GM18873 (cell line): Measurements from ENCODE around the gene OSBPL6.
A peak's percentile ranks its signal among the peaks of the same experiment; 100 is the strongest.
"Not testable (repeated sequence)": the region's sequence is repeated elsewhere in the genome, so short reads cannot be mapped to it uniquely, and the experiment has no call there.

Experiments used
- ATAC-seq: cut with Tn5 transposase; IDR thresholded peaks from one replicate; pipeline ENCODE4 v1.9.1; 2021; ENCODE audit warnings: mild to moderate bottlenecking, moderate library complexity, moderate number of reproducible peaks; ENCODE audit not compliant: unreplicated experiment, low FRiP score

Gene OSBPL6

DNA sequence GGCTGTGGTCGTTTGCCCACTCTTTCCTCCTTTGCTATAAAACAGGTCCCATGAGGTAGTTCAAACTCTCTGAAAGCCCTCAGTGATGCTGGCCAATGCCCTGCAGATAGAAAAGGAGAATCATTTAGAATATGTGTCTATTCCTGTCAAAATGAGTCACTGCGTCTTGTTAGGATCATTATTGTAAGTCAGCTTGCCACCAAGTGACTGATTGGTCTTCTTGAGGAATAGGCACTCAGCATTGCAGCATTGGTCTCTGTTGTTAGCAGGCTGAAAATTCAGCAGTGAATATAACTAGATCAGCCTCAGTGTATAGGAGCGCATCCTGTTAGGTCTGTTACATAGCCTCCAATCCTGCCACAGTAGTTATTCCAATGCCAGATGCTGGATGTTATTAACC is 227.8 kb downstream of the OSBPL6 start:
- no peak for ATAC-seq

DNA sequence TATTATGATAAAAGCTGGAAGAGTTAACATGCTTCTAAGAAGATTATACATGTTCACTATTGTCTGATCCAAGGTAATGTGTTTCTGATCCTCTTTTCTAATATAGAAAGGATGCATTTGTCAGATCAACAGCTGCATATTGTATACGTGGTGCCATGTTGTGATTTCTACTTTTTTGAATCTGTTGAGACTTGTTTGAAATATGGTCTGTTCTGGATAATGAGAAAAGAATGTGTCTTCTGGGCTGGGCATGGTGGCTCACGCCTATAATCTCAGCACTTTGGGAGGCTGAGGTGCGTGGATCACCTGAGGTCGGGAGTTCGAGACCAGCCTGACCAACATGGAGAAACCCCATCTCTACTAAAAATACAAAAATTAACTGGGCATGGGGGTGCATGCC is 229.4 kb downstream of the OSBPL6 start:
- not testable (repeated sequence) for ATAC-seq

DNA sequence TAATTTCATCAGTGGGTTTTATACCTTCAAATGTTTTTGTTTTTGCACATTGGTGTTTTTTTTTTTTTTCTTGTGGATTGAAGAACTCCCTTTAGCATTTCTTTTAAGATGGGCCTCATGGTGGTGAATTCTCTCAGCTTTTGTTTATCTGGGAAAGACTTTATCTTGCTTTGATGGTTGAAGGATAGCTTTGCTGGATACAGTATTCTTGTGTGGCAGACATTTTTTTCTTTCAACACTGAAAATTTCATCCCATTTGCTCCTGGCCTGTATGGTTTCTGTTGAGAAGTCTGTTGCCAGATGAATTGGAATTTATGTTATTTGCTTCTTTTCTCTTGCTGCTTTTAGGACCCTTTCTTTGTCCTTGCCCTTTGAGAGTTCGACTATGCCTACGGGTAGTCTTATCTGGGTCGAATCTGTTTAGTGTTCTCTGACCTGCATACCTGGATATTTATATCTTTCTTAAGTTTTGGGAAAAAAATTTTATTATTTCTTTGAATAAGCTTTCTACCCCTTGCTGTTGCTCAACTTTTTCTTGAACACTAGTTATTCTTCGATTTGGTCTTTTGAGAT is 231.0 kb downstream of the OSBPL6 start:
- ATAC-seq = no peak

DNA sequence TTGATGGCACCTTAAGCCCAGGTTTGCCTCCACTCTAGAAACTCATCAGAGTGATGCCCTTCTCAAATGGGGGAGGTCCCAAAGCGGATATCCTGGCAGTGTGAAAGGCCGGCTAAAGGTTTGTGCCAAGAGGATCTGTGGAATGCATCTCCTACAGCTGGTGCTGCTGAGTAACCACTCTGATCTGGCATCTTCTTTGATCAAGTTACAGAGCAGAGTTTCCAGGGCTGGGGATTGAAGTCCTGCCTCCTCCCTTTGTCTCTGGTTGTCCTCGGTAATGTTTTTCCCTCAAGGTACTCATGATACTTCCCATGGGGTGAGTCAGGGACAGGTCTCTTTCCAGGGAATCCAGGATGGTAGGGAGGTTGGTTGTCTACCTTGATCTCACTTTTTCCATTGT is 232.1 kb downstream of the OSBPL6 start:
- no peak for ATAC-seq

DNA sequence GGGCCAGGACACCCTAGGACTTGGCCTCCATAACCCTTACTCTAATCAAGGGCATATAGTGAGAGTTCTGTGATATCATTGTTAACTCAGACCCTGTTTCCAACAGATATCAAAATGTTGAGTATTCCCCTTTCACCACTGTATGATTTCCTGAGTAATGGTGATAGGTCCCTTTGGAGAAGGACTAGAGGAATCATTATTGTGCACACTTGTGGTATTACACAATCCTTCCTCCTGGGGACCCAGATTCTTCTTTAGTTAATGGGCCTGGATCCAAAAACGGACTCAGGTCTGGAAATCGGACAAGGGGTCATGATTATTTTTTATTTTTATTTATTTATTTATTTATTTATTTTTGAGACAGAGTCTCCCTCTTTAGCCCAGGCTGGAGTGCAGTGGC is 233.1 kb downstream of the OSBPL6 start:
- ATAC-seq = no peak

DNA sequence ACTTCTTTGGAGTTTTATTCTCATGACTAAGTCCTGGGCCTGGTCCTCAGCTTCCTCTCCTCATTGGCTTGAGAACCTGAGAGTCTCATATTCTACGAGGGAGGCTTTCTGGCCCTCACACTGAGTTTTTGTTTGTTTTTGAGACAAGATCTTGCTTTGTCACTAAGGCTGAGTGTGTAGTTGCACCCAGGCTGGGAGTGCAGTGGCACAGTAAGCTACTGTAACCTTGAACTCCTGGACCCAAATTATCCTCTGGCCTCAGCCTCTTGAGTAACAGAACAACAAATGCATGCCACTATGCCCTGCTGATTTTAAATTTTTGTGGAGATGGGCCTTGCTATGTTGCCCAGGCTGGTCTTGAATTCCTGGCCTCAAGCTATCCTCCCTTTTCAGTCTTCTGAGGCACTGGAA is 234.1 kb downstream of the OSBPL6 start:
- ATAC-seq = no peak

DNA sequence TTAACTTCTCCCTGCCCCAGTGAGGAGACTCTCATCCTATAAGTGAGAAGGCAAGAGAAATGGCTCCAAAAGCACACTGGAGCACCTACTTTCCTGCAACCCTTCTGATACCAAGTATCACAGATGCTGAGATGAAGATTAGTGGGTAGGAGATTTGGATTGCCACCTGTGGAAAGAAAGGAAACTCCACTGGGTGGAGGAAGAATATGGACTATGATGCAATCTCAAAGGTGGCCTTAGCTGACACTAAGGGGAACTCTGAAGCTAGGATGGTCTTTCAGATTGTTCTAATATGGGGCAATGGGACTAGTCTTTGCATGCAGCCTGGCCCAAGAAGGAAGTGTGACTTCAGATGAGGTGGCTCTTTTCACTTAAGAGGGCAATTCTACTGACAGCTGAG is 235.0 kb downstream of the OSBPL6 start:
- no peak for ATAC-seq

DNA sequence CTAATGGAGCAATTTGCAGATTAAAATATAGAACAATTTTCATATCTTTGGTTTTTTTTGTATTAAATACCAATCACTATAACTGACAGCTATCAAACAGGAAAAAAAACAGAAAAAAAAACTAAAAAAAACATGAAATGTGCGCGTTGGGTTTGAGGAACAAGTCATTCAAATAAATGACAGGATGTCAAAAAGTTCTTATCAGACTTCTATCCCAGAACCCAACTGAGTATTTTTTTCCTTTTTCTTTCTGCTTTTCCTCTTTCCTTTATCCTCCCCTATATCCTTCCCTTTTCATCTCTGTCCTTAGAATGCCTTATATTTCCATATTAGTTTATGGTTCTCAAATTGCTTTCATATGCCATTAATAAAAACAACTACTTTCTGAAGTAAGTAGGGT is 242.3 kb downstream of the OSBPL6 start:
- no peak for ATAC-seq

DNA sequence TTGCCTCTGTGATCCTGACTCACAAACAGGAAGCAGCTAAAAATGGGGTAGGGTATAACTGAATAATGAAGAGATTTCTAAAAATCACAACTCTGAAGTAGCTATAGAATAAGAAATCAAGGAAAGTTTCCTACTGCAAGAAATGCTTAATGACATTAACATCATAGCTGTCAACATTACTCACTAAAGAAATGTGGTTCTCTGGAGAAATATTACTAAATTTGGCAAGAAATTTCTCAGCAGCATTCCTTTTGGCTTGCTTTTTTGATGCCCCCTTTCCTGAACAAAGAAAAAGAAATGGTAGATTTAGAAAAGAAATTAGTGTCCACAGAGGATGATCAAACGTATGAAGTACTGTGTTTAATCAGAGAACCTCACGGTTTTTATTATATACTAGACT is 247.1 kb downstream of the OSBPL6 start:
- no peak for ATAC-seq

DNA sequence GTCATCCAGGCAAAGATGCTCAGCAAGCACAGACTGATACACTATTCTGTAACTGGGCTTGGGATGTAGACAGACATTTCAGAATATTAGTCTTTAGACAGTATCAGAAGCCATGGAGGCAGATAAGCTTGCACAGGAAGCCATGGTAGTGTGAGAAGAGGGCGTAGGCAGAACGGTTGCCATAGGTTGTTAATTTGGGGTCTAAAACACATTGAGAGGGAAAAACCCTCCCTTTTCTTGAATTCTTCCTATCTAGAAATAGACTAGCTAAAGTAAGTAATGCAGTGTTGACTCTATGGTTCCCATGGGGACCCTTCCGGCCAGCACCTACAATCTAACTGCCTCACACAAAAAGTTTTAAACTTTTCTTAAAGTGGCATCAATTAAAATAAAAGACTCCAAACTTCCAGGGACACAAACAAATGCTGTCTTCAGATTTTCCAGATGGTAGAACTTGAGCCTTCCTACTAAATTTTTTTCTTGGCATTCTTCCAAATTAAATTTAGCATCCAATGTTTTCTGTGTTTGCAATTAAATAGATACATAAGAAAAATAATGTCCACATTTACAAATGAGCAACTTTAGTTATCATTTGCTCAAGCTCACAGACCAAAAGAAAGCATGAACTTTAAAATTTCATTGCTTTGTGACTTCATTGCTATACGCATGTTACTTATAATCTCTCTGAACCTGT is 254.8 kb downstream of the OSBPL6 start:
- ATAC-seq = no peak

DNA sequence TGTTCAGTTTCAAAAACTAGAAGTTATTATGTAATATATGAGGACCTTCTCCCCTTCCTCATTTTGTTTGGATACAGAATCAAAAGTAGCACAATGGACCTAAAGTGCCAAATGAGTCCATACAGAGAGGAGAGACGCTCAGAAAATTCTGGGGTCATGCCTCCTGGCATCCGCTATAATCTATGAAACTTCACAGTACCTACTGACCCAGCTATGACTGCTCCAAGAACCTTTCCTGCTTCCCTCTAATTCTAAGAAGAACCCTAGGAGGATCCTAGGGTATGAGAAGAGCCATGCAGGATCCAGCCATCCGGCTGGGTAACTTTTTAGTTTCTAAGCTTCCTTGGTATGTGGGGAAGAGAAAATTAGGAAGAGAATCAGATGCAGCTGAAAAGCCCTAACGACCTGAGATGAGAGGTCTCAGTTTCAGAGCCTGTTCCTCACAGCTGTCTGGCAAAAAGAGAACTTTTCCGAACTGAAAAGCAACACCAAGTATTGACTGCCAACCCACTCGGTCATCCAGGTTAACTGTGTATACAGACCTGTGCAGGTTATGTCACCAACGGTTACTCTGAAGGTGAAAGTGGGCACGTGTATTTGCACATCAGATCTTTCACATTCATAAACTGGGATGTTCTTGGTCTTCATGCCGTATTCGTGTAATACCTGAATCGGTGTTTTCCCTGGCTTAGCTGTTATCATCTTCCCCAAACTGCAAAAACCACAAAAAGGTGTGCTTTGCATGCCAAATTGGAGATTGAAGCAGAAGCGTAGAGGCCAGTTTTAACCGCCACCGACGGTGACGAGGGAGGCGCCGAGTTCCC is 255.6 kb downstream of the OSBPL6 start:
- no peak for ATAC-seq

DNA sequence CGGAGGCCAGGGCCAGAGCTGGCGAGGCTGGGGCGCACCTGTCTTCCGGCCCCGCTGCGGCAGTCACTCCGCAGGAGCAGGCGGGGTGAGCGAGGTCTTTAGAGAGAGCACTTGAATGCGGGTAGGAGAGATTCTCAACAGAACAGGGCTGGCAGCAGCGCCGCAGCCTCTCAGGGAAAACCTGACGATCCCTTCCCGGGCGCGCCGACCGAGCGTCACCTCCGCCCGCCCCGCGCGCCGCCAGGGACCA is 256.1 kb downstream of the OSBPL6 start:
- ATAC-seq = peak; percentile 42

DNA sequence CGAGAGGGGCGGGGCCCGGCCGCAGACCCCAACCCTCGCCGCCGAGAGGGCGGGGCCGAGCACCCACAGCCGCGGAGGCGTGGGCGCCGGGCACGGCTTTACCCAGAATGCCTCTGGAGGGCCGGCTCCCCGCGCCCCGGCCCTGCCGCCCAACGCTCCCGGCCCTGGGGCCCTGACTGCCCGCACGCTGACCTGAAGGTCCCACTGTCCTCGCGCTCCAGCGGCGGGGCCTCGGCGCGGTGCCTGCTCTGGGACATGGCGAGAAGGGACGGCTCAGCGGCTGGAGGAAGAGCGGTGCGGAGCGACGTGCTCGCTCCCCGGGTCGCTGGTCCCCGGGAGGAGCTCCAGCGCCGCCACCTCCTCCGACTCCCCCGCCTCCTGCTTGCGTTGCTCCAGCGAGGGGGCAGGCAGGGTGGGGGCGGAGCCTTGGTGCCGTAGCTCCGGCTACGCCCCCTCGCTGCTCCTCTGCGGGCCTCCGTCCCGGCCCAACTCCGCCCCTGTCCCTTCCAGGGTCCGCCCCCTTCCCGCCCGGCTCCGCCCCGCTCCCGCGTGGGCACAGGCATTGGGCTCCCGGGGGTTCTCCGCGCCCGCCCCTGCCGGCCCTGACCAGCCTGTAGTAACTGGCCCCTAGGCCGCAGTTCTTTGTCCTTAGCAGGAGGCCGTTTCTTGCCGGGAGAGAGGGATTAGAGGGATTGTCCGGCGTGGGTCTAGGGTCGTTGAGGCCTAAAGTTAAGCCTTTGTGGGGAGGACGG is 256.6 kb downstream of the OSBPL6 start, which contains the start of the genes PJVK and PRKRA:
Gene PJVK, plus strand, starts transcription at position 605 of the 752 bp plus-strand sequence. CDS start 2,032 bp downstream, outside the sequence.
Gene PRKRA, minus strand, starts transcription at position 402 of the 752 bp plus-strand sequence. Its CDS starts 145 bp downstream, at position 257.
- ATAC-seq = peak; percentile 78

DNA sequence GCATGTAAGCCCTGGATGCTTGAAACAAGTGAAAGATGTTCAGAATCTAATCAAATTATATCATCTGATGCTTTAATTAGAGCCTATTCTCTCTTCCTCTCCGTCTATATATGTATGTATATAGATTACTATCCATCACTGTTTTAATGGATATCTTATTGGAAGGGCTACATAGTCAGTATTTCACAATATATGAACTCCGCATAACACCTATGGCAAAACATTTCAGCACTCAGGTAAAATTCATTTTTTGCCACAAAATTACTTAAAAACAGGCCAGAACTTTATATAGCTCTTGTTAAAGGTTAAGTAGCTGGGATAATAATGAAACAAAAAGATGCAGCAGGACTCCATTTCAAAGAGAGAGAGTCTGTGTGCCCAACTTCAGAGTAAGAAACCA is 258.0 kb downstream of the OSBPL6 start:
- no peak for ATAC-seq
